K562 (cell line): ENCODE results near the gene KCND3. TPM values are rescaled to one million over a fixed set of nuclear protein-coding genes. Genes with fewer than 3 reads are reported as not detected.

Experiments
- ADNP ChIP-seq: fragments of 200-800 bp; sonication (Bioruptor generic); IDR thresholded peaks from 2 replicates; pipeline ENCODE4 v1.6.1; 2016; ENCODE audit warnings: missing genetic modification characterization, missing compliant biosample characterization
- EP300 ChIP-seq: IDR thresholded peaks from 2 replicates; pipeline ENCODE4 v1.6.1; 2012; ENCODE audit warnings: low read length, improper control_type of control experiment
- FOXJ3 ChIP-seq: sonication (generic); formaldehyde crosslinking; IDR thresholded peaks from 2 replicates; pipeline ENCODE4 v1.4.0; 2020; ENCODE audit warnings: mild to moderate bottlenecking, missing genetic modification reagents
- KLF1 ChIP-seq: fragments of 450-650 bp; IDR thresholded peaks from 2 replicates; pipeline ENCODE4 v1.6.1; 2016; ENCODE audit warnings: missing genetic modification characterization, missing compliant biosample characterization
- MLX ChIP-seq, 2 experiments: fragments of 450-650 bp in 1 of 2; sonication (generic) in 1 of 2; formaldehyde crosslinking; conservative IDR thresholded peaks; 2 replicates each; pipeline versions ENCODE4 v1.4.0 to v1.8.1; 2020 to 2022; ENCODE audit warnings: mild to moderate bottlenecking in 1 of 2, missing genetic modification reagents in 1 of 2
- NFATC3 ChIP-seq: fragments of 450-650 bp; IDR thresholded peaks from 2 replicates; pipeline ENCODE4 v1.6.1; 2017; ENCODE audit warnings: mild to moderate bottlenecking
- RBBP5 ChIP-seq: fragments of 200-600 bp; sonication (generic); IDR thresholded peaks from 2 replicates; pipeline ENCODE4 v1.6.1; 2012; ENCODE audit warnings: borderline replicate concordance, mild to moderate bottlenecking, low read length, control low read depth, inconsistent platforms; ENCODE audit not compliant: insufficient read depth, poor library complexity, severe bottlenecking
- SUPT5H ChIP-seq: fragments of 450-650 bp; IDR thresholded peaks from 2 replicates; pipeline ENCODE4 v1.6.1; 2016
- THAP12 ChIP-seq: fragments of 250-450 bp; sonication (Bioruptor Pico); IDR thresholded peaks from 2 replicates; pipeline ENCODE4 v1.9.0; 2021; ENCODE audit warnings: mild to moderate bottlenecking, inconsistent platforms
- THRB ChIP-seq: fragments of 450-650 bp; formaldehyde crosslinking; conservative IDR thresholded peaks from 2 replicates; pipeline ENCODE4 v1.4.0; 2022; ENCODE audit warnings: mild to moderate bottlenecking, missing genetic modification characterization
- ZBTB49 ChIP-seq: sonication (generic); formaldehyde crosslinking; IDR thresholded peaks from 2 replicates; pipeline ENCODE4 v1.8.0; 2022; ENCODE audit warnings: missing genetic modification reagents, mild to moderate bottlenecking, borderline replicate concordance
- ZNF518B ChIP-seq: fragments of 250-450 bp; sonication (Bioruptor Pico); IDR thresholded peaks from 2 replicates; pipeline ENCODE4 v1.5.0; 2021; ENCODE audit warnings: mild to moderate bottlenecking, moderate library complexity
- ZNF655 ChIP-seq: fragments of 250-450 bp; sonication (Bioruptor Pico); IDR thresholded peaks from 2 replicates; pipeline ENCODE4 v1.5.0; 2021
- ZNF707 ChIP-seq: fragments of 250-450 bp; sonication (Bioruptor Pico); conservative IDR thresholded peaks from 2 replicates; pipeline ENCODE4 v1.8.0; 2022; ENCODE audit warnings: inconsistent platforms, mild to moderate bottlenecking, moderate library complexity
- ZNF76 ChIP-seq: fragments of 250-450 bp; sonication (Bioruptor Pico); IDR thresholded peaks from 2 replicates; pipeline ENCODE4 v1.4.0; 2020; ENCODE audit warnings: mild to moderate bottlenecking, moderate library complexity, borderline replicate concordance
- polyA plus RNA-seq, 8 experiments: library from polyadenylated mRNA; depleted of rRNA in 4 of 8; stranded (reverse) in 5 of 8; unstranded in 3 of 8; fragments of >200 nt; fragmentation: Nextera tagmentation in 2 of 8; fragmentation: Illumina TruSeq in 1 of 8; extraction: Ambion mirVana in 2 of 8; extraction: Trizol in 1 of 8; gene quantifications; 2 replicates each; pipeline versions ENCODE4 v1.2.1 to v1.2.3, GENCODE V29; 2011 to 2014; ENCODE audit warnings: inconsistent platforms in 1 of 8, missing spikeins in 1 of 8
- total RNA-seq, 7 experiments: library from RNA; depleted of rRNA in 6 of 7; stranded (reverse); fragments of >200 nt in 6 of 7; fragmentation: Illumina TruSeq in 2 of 7; extraction: Trizol in 2 of 7; gene quantifications; 2 replicates each; pipeline versions ENCODE4 v1.2.1 to v1.2.3, GENCODE V29; 2011 to 2021; ENCODE audit warnings: low replicate concordance in 1 of 7

The KCND3 gene
- total and polyA plus RNA-seq, 9 of the 15 experiments (the other 6 are each of a cell fraction or from before 2014, with no cell fraction given), result not detected

GRCh38 chr1:111720977-111721786 lies 268.3 kb downstream of the KCND3 start (continued):
- TF ChIP-seq ZNF707 (CRISPR knock-in tag), result no peak
- TF ChIP-seq ZNF76 (CRISPR knock-in tag), result no peak
- TF ChIP-seq THAP12, result no peak
- TF ChIP-seq NFATC3, result no peak
- TF ChIP-seq ZNF655 (CRISPR knock-in tag), result no peak
- no peak for TF ChIP-seq RBBP5
- TF ChIP-seq ZBTB49 (CRISPR knock-in tag), result no peak
- no peak for TF ChIP-seq SUPT5H
- TF ChIP-seq MLX (CRISPR knock-in tag; conservative IDR thresholded peaks at IDR 0.05), result no peak
- TF ChIP-seq KLF1, result no peak
- TF ChIP-seq EP300, result no peak
- TF ChIP-seq THRB (CRISPR knock-in tag), result 0 out of 2 replicates have a peak, but pooled peaks have one; percentile 90
- TF ChIP-seq ZNF518B (CRISPR knock-in tag), result no peak
- TF ChIP-seq ADNP (tag), result no peak
- no peak for TF ChIP-seq FOXJ3 (CRISPR knock-in tag)
